ENCODE data around the gene CD2BP2. TPM values are rescaled to one million over a fixed set of nuclear protein-coding genes. Genes with fewer than 3 reads are reported as not detected.
A peak's percentile ranks its signal among the peaks of the same experiment; 100 is the strongest.

CD2BP2 gene
- total and polyA plus RNA-seq, 8 donors: 24.8 to 36.5 (median 30.7) TPM

DNA sequence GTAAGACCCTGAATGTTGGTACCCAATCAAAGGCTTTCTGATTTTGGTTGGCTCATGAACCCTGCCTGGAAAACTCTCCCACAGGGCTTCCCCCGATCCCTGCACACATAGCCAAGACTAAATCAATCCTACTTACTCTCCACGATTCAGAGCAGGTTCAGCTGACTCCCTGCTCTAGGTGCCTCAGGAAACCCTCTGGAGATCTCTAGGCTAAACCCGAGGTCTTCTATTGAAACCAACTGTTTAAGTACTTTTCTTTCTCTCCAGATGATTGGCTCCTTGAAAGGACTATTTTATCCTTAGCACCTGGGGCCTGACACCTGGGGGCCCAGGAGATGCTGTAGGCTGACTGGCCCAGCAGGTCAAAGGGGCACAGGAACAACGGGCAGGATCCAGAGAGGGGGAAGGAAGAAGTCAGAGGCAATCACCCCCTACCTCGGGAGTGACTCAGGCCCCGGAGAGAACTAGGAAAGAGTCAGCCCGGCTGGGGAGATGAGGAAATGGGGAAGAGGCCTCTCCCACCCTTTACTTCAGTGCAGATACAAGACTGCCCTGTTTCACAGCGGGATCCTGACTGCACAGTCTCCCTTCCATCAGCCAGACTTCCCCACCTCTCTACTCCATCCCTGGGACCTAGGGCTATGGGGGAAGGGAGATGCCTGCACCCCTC, 13.1 kb upstream of the CD2BP2 start:
- DNase-seq (peak in 2 of 6 donors; percentile 21 to 24), ATAC-seq (no peak), FAIRE-seq (no peak)
- TF ChIP-seq, protein P1, sequence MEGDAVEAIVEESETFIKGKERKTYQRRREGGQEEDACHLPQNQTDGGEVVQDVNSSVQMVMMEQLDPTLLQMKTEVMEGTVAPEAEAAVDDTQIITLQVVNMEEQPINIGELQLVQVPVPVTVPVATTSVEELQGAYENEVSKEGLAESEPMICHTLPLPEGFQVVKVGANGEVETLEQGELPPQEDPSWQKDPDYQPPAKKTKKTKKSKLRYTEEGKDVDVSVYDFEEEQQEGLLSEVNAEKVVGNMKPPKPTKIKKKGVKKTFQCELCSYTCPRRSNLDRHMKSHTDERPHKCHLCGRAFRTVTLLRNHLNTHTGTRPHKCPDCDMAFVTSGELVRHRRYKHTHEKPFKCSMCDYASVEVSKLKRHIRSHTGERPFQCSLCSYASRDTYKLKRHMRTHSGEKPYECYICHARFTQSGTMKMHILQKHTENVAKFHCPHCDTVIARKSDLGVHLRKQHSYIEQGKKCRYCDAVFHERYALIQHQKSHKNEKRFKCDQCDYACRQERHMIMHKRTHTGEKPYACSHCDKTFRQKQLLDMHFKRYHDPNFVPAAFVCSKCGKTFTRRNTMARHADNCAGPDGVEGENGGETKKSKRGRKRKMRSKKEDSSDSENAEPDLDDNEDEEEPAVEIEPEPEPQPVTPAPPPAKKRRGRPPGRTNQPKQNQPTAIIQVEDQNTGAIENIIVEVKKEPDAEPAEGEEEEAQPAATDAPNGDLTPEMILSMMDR (IDR thresholded peaks at IDR 0.05): no peak
- intact Hi-C loops (cut with DNase I): no loop called here
- Histone ChIP-seq H3K4me1 (peaks cover 0 to 23% (median 15%) of the 10 kb centered on the region in 3 donors), H3K9me3 (no peaks in the 10 kb centered on the region), H3K27ac (peak overlapping the region in 2 of 4 donors; percentile 28 to 50), H3K27me3 (no peaks in the 10 kb centered on the region), H3K4me3 (peak overlapping the region; percentile 69 to 85 (median 75)), H3K36me3 (no peaks in the 10 kb centered on the region)
- 1% methylated on average over 7 to 8 of the region's 8 CpGs for WGBS, 2 donors

DNA sequence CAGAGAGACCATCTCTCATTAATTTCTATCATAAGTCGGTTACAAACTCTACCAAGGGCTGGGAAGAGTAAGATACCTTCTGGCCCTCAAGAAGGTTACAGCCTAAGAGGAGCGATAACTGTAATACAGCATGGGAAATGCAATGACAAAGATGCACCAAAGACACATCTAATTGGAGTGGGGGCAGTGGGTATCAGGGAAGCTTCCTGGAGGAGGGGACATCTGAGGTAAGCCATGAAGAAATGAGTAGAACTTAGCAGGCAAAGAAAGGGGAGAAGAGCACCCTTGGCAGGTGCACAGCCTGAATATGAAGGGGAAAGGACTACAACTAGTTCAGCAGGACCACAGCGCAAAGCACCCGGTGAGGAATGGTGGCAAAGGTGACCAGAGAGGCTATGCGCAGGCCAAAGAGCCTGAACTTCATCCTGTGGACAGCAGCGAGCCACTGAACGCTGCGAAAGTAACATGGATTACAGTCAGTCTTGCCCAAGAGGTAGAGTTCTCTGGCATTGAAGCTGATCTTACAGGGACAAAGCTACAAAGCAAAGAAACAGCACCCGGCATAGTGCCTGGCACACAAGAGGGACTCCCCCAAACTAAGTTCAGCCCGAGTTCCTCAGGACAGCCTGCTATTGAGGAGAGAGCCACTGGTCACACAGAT, 12.4 kb upstream of the CD2BP2 start:
- Histone ChIP-seq H3K36me3 (no peaks in the 10 kb centered on the region), H3K27me3 (no peaks in the 10 kb centered on the region), H3K9me3 (no peaks in the 10 kb centered on the region), H3K27ac (peak overlapping the region in 1 of 4 donors; percentile 28), H3K4me3 (peak overlapping the region in 2 of 4 donors; percentile 74 to 85), H3K4me1 (peaks cover 0 to 20% (median 15%) of the 10 kb centered on the region in 3 donors)
- ATAC-seq (no peak), FAIRE-seq (no peak), DNase-seq (no peak)
- TF ChIP-seq, protein P1 (IDR thresholded peaks at IDR 0.05): no peak
- 43 to 49% methylated on average over 10 of the region's 10 CpGs for WGBS, 2 donors
- intact Hi-C loops (cut with DNase I): no loop called here

DNA sequence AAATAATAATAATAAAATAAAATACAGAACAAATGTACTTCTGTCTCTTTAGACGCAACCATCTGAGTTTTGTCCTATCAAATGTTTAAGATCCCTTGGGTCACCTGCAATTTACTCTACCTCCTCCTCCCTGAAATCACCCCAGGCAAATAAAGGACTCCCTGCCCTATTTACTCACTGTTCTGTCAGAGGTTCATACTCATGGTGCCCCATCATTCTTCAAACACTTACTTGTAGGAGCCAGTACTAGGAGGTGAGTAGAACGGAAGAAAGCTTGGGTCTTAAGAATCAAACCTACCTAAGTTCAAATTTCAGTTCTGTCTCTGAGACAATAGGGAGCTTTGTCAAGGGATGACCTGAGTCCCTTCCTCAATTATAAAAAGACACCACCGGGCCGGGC, 11.4 kb upstream of the CD2BP2 start:
- intact Hi-C loops (cut with DNase I): no loop called here
- Histone ChIP-seq H3K9me3 (no peaks in the 10 kb centered on the region), H3K27me3 (no peaks in the 10 kb centered on the region), H3K4me3 (no peak overlapping the region), H3K36me3 (no peaks in the 10 kb centered on the region), H3K27ac (no peak overlapping the region), H3K4me1 (peaks cover 0 to 20% (median 15%) of the 10 kb centered on the region in 3 donors)
- no peak for DNase-seq
- FAIRE-seq: no peak
- ATAC-seq: no peak
- WGBS, 2 donors: 75 to 79% methylated on average over 4 of the region's 4 CpGs
- TF ChIP-seq, protein P1 (IDR thresholded peaks at IDR 0.05): no peak

DNA sequence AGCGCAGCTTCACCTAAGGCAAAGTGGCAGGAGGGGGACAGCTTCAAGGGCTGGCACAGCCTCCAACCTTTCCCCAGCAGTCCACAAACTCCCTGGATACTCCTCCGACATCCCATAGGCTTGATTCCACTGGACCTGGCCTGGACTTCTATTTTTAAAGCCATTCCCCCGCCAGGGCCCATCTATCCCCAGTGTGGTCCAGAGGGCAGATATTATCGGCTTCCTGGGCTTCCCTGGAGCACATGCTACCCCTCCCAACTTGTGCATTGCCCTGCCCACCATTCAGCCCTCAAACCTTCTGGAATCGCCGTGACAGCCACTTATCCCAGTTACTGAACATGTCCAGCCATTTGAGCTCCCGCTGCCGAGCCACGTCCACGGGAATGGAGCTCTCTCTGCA, 10.1 kb upstream of the CD2BP2 start:
- no peak for FAIRE-seq
- no peak for ATAC-seq
- Histone ChIP-seq H3K4me1 (peaks cover 0 to 20% (median 15%) of the 10 kb centered on the region in 3 donors), H3K9me3 (no peaks in the 10 kb centered on the region), H3K36me3 (no peaks in the 10 kb centered on the region), H3K4me3 (no peak overlapping the region), H3K27me3 (no peaks in the 10 kb centered on the region), H3K27ac (no peak overlapping the region)
- DNase-seq: no peak
- TF ChIP-seq, protein P1 (IDR thresholded peaks at IDR 0.05): no peak
- WGBS, 2 donors: 86 to 91% methylated on average over 10 of the region's 10 CpGs
- intact Hi-C loops (cut with DNase I): no loop called here

DNA sequence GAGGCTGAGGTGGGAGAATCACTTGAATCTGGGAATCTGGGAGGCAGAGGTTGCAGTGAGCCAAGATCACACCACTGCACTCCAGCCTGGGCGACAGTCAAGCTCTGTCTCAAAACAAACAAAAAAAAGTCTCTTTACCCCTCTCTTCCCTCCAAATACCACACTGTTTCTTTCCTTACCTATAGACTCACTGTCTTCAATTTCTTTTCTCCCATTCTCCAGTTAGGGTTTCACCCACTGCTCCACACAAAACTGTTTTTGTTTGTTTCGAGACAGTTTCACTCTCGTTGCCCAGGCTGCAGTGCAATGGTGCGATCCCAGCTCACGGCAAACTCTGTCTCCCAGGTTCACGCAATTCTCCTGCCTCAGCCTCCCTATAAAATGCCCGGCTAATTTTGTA, 6.1 kb upstream of the CD2BP2 start:
- no peak overlapping the region for H3K27ac ChIP-seq
- intact Hi-C loops (cut with DNase I): no loop called here
- peaks cover 0 to 17% (median 4%) of the 10 kb centered on the region in 3 donors for H3K36me3 ChIP-seq
- WGBS, 2 donors: 94 to 95% methylated on average over 7 of the region's 7 CpGs
- H3K27me3 ChIP-seq: no peaks in the 10 kb centered on the region
- DNase-seq: peak in 1 of 6 donors; percentile 2
- no peak for FAIRE-seq
- ATAC-seq: no peak
- H3K4me1 ChIP-seq: peaks cover 0 to 3% (median 0%) of the 10 kb centered on the region in 3 donors
- H3K4me3 ChIP-seq: no peak overlapping the region
- no peaks in the 10 kb centered on the region for H3K9me3 ChIP-seq
- TF ChIP-seq, protein P1 (IDR thresholded peaks at IDR 0.05): no peak
